ENCODE measurements around the gene ITSN1. TPM values are rescaled to one million over a fixed set of nuclear protein-coding genes. Genes with fewer than 3 reads are reported as not detected.
A peak's percentile ranks its signal among the peaks of the same experiment; 100 is the strongest.

Gene ITSN1
- total and polyA plus RNA-seq, 2 of the 13 experiments (the other 11 are each of a cell fraction or from before 2014, with no cell fraction given) = 26.1 to 33.8 TPM

DNA sequence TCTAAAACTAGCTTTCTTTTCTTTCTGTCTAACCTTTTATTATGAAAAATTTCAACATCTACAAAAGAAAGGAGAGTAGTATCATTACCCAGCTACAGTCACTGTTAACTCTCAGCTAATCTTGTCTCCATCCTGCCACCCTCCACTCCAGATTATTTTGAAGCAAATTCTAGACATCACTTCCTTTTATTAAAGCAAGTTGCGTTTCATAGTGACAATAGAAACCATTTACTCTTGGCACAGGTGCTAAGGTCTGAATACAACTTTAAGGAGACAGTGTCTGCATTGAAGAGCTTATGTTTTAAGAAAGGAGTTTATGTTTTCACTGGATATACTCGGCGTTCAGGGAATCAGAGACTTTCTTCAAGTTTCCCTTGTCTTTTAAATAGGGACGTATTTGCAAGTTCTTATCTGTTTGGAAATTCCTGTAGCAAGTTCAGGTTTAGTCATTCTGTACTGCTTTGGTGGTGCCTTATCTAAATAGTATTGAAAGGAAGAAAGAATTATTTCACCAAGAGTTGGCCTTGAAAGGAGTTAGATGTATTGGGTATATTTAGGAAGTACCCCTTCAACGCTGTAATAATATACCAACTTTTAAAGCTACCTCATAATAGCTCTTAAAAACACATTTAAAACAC, 42.7 kb downstream of the ITSN1 start:
- Histone ChIP-seq H3K4me2 (ENCODE audit: low read depth, low read length) (peak overlapping the region; percentile 46), H3K79me2 (ENCODE audit: insufficient read depth, low read length) (peaks cover 42% of the 10 kb centered on the region), H3K4me3 (replicated peaks in 1 of 3; ENCODE audit: insufficient read depth in 1 of 3, low read depth in 2 of 3, low read length in 3 of 3) (peak overlapping the region in 2 of 3 experiments; percentile 13 to 37; a peak in 2 of 6 replicates), H4K20me1 (ENCODE audit: insufficient read depth, low read length) (peaks cover 17% of the 10 kb centered on the region), H3K36me3 (replicated peaks in 1 of 2; ENCODE audit: control insufficient read depth in 1 of 2, insufficient read depth in 2 of 2, low read length in 2 of 2) (no peaks in the 10 kb centered on the region), H3K27me3 (ENCODE audit: control insufficient read depth in 1 of 2, insufficient read depth in 2 of 2, low read length in 2 of 2) (no peaks in the 10 kb centered on the region), H3K9ac (ENCODE audit: insufficient read depth, low read depth, low read length) (no peak overlapping the region), H3K27ac (ENCODE audit: extremely low read length, insufficient read depth, low read length) (peak overlapping the region; percentile 45), H2AFZ (ENCODE audit: low read length) (no peak overlapping the region), H3K4me1 (ENCODE audit: insufficient read depth, low read length) (peaks cover 74% of the 10 kb centered on the region), H3K9me3 (ENCODE audit: low read length) (no peaks in the 10 kb centered on the region)
- no TSS peak for BruUV-seq (replicated peaks)
- intact Hi-C loops (cut with micrococcal nuclease; ENCODE audit: unreplicated experiment) = loop anchor here (2.0 kb wide), 1 partner anchor 42 kb away; the partner anchor contains the start of gene ITSN1
- peak; percentile 29; the same call in 1 of the 3 replicates for ATAC-seq
- POLR2A ChIA-PET = interaction anchor here (1.1 to 1.2 kb wide), 2 partner anchors 34 to 41 kb away, joined by 3 read pairs; no protein-coding TSS in a partner anchor
- CTCF ChIA-PET (ENCODE audit: low intra/inter-chr PET ratio, low total read pairs) = no interaction called here
- FAIRE-seq = no peak
- DNase-seq (ENCODE audit: low spot score) = peak; percentile 19
- peak; percentile 2; the same call in 1 of the 2 replicates for TF ChIP-seq GATAD2A (CRISPR knock-in tag; IDR thresholded peaks at IDR 0.05)
- no peak for TF ChIP-seq SIN3A (IDR thresholded peaks at IDR 0.05; ENCODE audit: borderline replicate concordance, low read depth, low read length)
- 0 out of 2 replicates have a peak, but pooled peaks have one; percentile 12 for TF ChIP-seq GFI1 (CRISPR knock-in tag; IDR thresholded peaks at IDR 0.05; ENCODE audit: borderline replicate concordance)
- in situ Hi-C loops (cut with HindIII; ENCODE audit: extremely low pct_ligation_motif_present, low pct_unique_long_range_greater_than_20kb) = no loop called here
- WGBS (ENCODE audit: low lambda C conversion rate) = 39% methylated on average over 5 of the region's 5 CpGs

DNA sequence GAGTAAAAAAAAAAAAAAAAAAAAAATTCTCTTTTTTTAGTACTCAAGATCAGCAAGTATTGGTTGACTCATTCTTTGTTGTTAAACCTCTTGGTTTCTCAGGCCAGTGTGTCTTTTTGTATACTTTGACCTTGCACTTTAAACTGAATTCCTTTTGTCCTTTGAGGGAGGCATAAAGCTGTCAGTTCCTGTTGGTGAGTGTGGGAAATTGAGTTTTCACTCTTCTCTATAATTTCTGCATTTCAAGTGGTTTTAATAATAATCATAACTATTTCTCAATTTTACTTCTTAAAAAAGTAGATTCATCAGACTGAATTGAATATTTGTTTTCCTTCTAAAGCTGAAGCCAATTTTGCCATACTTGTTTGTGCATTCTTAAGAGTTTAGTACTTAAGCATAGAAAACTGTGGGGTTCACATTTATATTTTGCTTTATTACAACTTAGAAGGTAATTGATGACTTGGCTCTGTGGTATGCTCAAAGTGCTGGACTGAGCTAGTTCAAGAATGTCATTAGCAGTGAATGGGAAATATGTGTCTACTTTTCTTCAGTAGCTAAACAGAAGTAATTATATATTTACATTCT, 43.4 kb downstream of the ITSN1 start:
- Histone ChIP-seq H2AFZ (ENCODE audit: low read length) (no peak overlapping the region), H3K36me3 (replicated peaks in 1 of 2; ENCODE audit: control insufficient read depth in 1 of 2, insufficient read depth in 2 of 2, low read length in 2 of 2) (no peaks in the 10 kb centered on the region), H3K27me3 (ENCODE audit: control insufficient read depth in 1 of 2, insufficient read depth in 2 of 2, low read length in 2 of 2) (no peaks in the 10 kb centered on the region), H3K4me3 (replicated peaks in 1 of 3; ENCODE audit: insufficient read depth in 1 of 3, low read depth in 2 of 3, low read length in 3 of 3) (peak overlapping the region in 2 of 3 experiments; percentile 13 to 37; a peak in 2 of 6 replicates), H3K4me1 (ENCODE audit: insufficient read depth, low read length) (peaks cover 74% of the 10 kb centered on the region), H3K4me2 (ENCODE audit: low read depth, low read length) (peak overlapping the region; percentile 46), H3K9me3 (ENCODE audit: low read length) (no peaks in the 10 kb centered on the region), H3K79me2 (ENCODE audit: insufficient read depth, low read length) (peaks cover 42% of the 10 kb centered on the region), H3K27ac (ENCODE audit: extremely low read length, insufficient read depth, low read length) (peak overlapping the region; percentile 22), H4K20me1 (ENCODE audit: insufficient read depth, low read length) (peaks cover 17% of the 10 kb centered on the region), H3K9ac (ENCODE audit: insufficient read depth, low read depth, low read length) (no peak overlapping the region)
- POLR2A ChIA-PET = interaction anchor here (0.6 to 1.2 kb wide), 3 partner anchors 31 to 41 kb away, joined by 3 read pairs; no protein-coding TSS in a partner anchor
- peak; percentile 64 for FAIRE-seq
- in situ Hi-C loops (cut with HindIII; ENCODE audit: extremely low pct_ligation_motif_present, low pct_unique_long_range_greater_than_20kb) = no loop called here
- DNase-seq (ENCODE audit: low spot score) = peak; percentile 77
- CTCF ChIA-PET (ENCODE audit: low intra/inter-chr PET ratio, low total read pairs) = no interaction called here
- peak; percentile 64 for ATAC-seq
- no TSS peak for BruUV-seq (replicated peaks)
- intact Hi-C loops (cut with micrococcal nuclease; ENCODE audit: unreplicated experiment) = loop anchor here (2.0 kb wide), 1 partner anchor 43 kb away; the partner anchor contains the start of gene ITSN1
- TF ChIP-seq ZNF329 (CRISPR knock-in tag; IDR thresholded peaks at IDR 0.05; ENCODE audit: low read depth) (no peak), SP140L (CRISPR knock-in tag; IDR thresholded peaks at IDR 0.05; ENCODE audit: borderline replicate concordance) (no peak), ESRRA (CRISPR knock-in tag; IDR thresholded peaks at IDR 0.05; ENCODE audit: low read depth) (no peak), BHLHE40 (IDR thresholded peaks at IDR 0.05; ENCODE audit: low read length) (no peak), ZFP1 (CRISPR knock-in tag; IDR thresholded peaks at IDR 0.05) (no peak), MIER3 (CRISPR knock-in tag; IDR thresholded peaks at IDR 0.05; ENCODE audit: borderline replicate concordance) (0 out of 2 replicates have a peak, but pooled peaks have one; percentile 23), ZNF460 (CRISPR knock-in tag; IDR thresholded peaks at IDR 0.05; ENCODE audit: borderline replicate concordance) (no peak), RBFOX2 (IDR thresholded peaks at IDR 0.05; ENCODE audit: low read depth, low read length) (no peak), ZNF510 (CRISPR knock-in tag; IDR thresholded peaks at IDR 0.05; ENCODE audit: low read depth) (no peak), ELF3 (CRISPR knock-in tag; IDR thresholded peaks at IDR 0.05) (peak; percentile 57), CREM (IDR thresholded peaks at IDR 0.05) (peak; percentile 32; the same call in 1 of the 2 replicates), CREM (CRISPR knock-in tag; IDR thresholded peaks at IDR 0.05) (no peak), FOXA3 (CRISPR knock-in tag; IDR thresholded peaks at IDR 0.05) (peak; percentile 41; the same call in 1 of the 2 replicates)
- TF ChIP-seq, protein P1, sequence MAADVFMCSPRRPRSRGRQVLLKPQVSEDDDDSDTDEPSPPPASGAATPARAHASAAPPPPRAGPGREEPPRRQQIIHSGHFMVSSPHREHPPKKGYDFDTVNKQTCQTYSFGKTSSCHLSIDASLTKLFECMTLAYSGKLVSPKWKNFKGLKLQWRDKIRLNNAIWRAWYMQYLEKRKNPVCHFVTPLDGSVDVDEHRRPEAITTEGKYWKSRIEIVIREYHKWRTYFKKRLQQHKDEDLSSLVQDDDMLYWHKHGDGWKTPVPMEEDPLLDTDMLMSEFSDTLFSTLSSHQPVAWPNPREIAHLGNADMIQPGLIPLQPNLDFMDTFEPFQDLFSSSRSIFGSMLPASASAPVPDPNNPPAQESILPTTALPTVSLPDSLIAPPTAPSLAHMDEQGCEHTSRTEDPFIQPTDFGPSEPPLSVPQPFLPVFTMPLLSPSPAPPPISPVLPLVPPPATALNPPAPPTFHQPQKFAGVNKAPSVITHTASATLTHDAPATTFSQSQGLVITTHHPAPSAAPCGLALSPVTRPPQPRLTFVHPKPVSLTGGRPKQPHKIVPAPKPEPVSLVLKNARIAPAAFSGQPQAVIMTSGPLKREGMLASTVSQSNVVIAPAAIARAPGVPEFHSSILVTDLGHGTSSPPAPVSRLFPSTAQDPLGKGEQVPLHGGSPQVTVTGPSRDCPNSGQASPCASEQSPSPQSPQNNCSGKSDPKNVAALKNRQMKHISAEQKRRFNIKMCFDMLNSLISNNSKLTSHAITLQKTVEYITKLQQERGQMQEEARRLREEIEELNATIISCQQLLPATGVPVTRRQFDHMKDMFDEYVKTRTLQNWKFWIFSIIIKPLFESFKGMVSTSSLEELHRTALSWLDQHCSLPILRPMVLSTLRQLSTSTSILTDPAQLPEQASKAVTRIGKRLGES (CRISPR knock-in tag; IDR thresholded peaks at IDR 0.05; ENCODE audit: borderline replicate concordance) = no peak
